PC-9 (cell line): ENCODE data around the gene NRP1.

ENCODE experiments used
- EZH2 ChIP-seq: fragments of 200-600 bp; sonication (generic); IDR thresholded peaks from 2 replicates; pipeline ENCODE4 v1.8.0; 2017; ENCODE audit warnings: antibody characterized with exemption, low read depth
- TF ChIP-seq, protein P1 (sequence below): fragments of 200-600 bp; sonication (generic); conservative IDR thresholded peaks from 2 replicates; pipeline ENCODE4 v1.6.1; 2017; ENCODE audit warnings: mixed run types, antibody characterized with exemption, mild to moderate bottlenecking, moderate library complexity

DNA sequence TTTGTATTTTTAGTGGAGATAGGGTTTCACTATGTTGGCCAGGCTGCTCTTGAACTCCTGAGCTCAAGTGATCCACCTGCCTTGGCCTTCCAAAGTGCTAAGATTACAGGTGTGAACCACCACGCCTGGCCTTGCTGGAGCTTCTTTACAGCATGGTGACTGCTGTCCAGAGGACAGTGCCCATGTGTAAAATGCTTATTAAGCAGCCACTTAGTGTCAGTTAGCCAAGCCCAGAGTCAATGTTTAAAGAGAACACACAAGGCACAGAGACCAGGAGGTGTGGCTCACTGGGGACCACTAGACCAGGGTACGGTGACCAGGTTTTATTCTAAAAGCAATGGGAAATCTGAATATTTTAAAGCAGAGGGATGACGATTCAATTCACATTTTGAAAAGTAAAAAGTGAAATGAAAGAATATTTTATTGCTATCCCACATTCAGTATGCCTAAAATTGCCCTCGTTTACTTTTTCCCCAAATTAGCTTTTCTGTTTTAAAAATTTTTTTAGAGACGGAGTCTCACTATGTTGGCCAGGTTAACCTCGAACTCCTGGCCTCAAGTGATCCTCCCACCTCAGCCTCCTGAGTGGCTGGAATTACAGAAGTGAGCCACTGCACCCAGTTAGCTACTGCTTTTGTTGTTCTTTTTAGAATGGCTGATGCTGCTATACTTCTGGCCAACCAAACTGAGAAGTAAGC is 172.8 kb downstream of the NRP1 start:
- TF ChIP-seq, protein P1, sequence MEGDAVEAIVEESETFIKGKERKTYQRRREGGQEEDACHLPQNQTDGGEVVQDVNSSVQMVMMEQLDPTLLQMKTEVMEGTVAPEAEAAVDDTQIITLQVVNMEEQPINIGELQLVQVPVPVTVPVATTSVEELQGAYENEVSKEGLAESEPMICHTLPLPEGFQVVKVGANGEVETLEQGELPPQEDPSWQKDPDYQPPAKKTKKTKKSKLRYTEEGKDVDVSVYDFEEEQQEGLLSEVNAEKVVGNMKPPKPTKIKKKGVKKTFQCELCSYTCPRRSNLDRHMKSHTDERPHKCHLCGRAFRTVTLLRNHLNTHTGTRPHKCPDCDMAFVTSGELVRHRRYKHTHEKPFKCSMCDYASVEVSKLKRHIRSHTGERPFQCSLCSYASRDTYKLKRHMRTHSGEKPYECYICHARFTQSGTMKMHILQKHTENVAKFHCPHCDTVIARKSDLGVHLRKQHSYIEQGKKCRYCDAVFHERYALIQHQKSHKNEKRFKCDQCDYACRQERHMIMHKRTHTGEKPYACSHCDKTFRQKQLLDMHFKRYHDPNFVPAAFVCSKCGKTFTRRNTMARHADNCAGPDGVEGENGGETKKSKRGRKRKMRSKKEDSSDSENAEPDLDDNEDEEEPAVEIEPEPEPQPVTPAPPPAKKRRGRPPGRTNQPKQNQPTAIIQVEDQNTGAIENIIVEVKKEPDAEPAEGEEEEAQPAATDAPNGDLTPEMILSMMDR: no peak
- no peak for TF ChIP-seq EZH2
